Adrenal gland (tissue), 5 donors: ENCODE data around the gene GRID1.

Source experiments
- POLR2A ChIP-seq, 2 donors: fragments of 450-650 bp; IDR thresholded peaks; one replicate each; pipeline ENCODE4 v1.6.1; 2017; ENCODE audit warnings: antibody characterized with exemption in 2 of 2, mild to moderate bottlenecking in 2 of 2, moderate library complexity in 1 of 2
- TF ChIP-seq, protein P1 (sequence below), 6 experiments: fragments of 450-650 bp in 4 of 6; fragments of 200-600 bp in 2 of 6; sonication (generic) in 1 of 6; IDR thresholded peaks; 1 replicate in 5 of 6; 2 replicates in 1 of 6; pipeline versions ENCODE4 v1.5.1 to v1.8.0; 2016 to 2021; ENCODE audit warnings: antibody characterized with exemption in 6 of 6, mild to moderate bottlenecking in 2 of 6, moderate library complexity in 1 of 6
- donor health status: DM: no; HTN: no; CAD: no.

DNA sequence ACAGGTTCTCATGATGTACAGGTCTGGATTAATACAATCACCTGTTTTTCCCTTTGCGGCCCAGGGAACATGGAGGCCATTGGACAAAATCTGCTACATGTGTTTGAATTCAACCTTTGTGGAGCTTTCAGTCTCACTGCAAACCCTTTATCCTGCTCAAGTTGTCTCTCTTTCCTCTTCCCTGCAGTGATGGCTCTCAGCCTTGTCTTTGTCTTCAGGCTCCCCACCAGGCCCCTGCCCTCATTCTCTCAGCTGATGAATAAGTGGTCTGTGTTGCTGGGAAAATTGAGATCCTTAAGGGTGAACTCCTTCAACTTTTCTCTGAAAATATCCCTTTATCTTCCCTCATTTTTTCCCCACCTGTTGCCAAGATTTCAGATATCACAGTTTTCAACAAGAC, 791.2 kb downstream of the GRID1 start:
- no peak for TF ChIP-seq POLR2A (IDR thresholded peaks at IDR 0.05)
- TF ChIP-seq, protein P1, sequence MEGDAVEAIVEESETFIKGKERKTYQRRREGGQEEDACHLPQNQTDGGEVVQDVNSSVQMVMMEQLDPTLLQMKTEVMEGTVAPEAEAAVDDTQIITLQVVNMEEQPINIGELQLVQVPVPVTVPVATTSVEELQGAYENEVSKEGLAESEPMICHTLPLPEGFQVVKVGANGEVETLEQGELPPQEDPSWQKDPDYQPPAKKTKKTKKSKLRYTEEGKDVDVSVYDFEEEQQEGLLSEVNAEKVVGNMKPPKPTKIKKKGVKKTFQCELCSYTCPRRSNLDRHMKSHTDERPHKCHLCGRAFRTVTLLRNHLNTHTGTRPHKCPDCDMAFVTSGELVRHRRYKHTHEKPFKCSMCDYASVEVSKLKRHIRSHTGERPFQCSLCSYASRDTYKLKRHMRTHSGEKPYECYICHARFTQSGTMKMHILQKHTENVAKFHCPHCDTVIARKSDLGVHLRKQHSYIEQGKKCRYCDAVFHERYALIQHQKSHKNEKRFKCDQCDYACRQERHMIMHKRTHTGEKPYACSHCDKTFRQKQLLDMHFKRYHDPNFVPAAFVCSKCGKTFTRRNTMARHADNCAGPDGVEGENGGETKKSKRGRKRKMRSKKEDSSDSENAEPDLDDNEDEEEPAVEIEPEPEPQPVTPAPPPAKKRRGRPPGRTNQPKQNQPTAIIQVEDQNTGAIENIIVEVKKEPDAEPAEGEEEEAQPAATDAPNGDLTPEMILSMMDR (IDR thresholded peaks at IDR 0.05), result no peak
